Adrenal gland (tissue), 5 donors: ENCODE data around the gene CFAP77.

Experiments
- CTCF ChIP-seq, 6 experiments: fragments of 450-650 bp in 4 of 6; fragments of 200-600 bp in 2 of 6; sonication (generic) in 1 of 6; IDR thresholded peaks; 1 replicate in 5 of 6; 2 replicates in 1 of 6; pipeline versions ENCODE4 v1.5.1 to v1.8.0; 2016 to 2021; ENCODE audit warnings: antibody characterized with exemption in 6 of 6, mild to moderate bottlenecking in 2 of 6, moderate library complexity in 1 of 6
- POLR2A ChIP-seq, 2 donors: fragments of 450-650 bp; IDR thresholded peaks; one replicate each; pipeline ENCODE4 v1.6.1; 2017; ENCODE audit warnings: antibody characterized with exemption in 2 of 2, mild to moderate bottlenecking in 2 of 2, moderate library complexity in 1 of 2
- donor health status: DM: no; HTN: no; CAD: no.

- TF ChIP-seq CTCF (IDR thresholded peaks at IDR 0.05) (no peak), POLR2A (IDR thresholded peaks at IDR 0.05) (no peak)
Measured at GRCh38 chr9:132615774-132616173, 205.8 kb downstream of the CFAP77 start.
